ENCODE data around the gene PLCH1.

Gene PLCH1

GRCh38 chr3:155481591-155481990 is 263.3 kb downstream of the PLCH1 start:
- no peak for TF ChIP-seq TAF1 (IDR thresholded peaks at IDR 0.05; ENCODE audit: borderline replicate concordance, insufficient read depth, low read length)
- no peak for TF ChIP-seq SIN3A (IDR thresholded peaks at IDR 0.05; ENCODE audit: borderline replicate concordance, insufficient read depth, low read length)
- TF ChIP-seq REST (IDR thresholded peaks at IDR 0.05; ENCODE audit: insufficient read depth in 1 of 2, low read depth in 2 of 2, low read length in 2 of 2) = no peak
- TF ChIP-seq FOXP2 (optimal IDR thresholded peaks at IDR 0.05; ENCODE audit: borderline replicate concordance, extremely low read depth, extremely low read length, insufficient read depth) = no peak
- no peak for TF ChIP-seq POLR2AphosphoS5 (IDR thresholded peaks at IDR 0.05; ENCODE audit: low read depth, low read length)

DNA sequence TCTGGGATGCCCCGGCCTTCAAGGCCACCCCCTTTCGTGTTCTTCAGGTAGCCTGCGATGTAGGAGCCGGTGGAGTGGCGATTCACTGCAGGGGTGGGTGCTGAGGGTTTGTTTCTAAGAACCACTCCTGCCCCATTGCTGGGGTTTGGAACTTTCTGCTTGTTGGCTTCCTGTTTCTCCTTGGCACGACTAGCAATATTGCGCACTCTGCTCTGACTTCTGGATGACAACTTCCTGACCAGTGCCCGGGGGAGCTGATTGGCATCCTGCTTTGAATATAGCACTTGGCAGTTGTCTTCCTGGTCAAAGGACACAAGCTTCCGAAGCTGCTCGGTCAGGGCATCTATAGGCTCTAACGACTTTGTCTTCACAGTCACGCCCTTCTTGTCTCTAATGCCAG is 263.8 kb downstream of the PLCH1 start:
- TF ChIP-seq SIN3A (IDR thresholded peaks at IDR 0.05; ENCODE audit: borderline replicate concordance, insufficient read depth, low read length) = no peak

DNA sequence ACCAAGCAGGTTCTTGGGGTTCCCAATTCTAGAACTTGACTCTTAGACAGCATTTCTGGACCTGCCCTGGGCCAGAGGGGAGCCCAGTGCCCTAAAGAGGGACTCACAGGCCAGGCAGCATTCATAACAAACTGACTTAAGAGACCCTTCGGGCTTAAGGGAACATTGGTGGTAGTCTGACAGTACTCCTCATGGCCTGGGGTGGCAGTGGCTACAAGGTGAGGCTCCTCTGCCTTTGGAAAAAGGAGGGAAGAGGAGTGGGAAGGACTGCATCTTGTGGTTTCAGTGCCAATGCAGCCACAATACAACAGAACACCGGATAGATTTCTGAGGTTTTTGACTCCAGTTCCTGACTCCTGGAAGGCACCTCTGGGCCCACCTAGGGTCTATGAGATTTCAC is 279.2 kb downstream of the PLCH1 start:
- TF ChIP-seq SIN3A (IDR thresholded peaks at IDR 0.05; ENCODE audit: borderline replicate concordance, insufficient read depth, low read length) (no peak), POLR2AphosphoS5 (IDR thresholded peaks at IDR 0.05; ENCODE audit: low read depth, low read length) (no peak), TAF1 (IDR thresholded peaks at IDR 0.05; ENCODE audit: borderline replicate concordance, insufficient read depth, low read length) (no peak), FOXP2 (optimal IDR thresholded peaks at IDR 0.05; ENCODE audit: borderline replicate concordance, extremely low read depth, extremely low read length, insufficient read depth) (no peak), REST (IDR thresholded peaks at IDR 0.05; ENCODE audit: insufficient read depth in 1 of 2, low read depth in 2 of 2, low read length in 2 of 2) (no peak)

DNA sequence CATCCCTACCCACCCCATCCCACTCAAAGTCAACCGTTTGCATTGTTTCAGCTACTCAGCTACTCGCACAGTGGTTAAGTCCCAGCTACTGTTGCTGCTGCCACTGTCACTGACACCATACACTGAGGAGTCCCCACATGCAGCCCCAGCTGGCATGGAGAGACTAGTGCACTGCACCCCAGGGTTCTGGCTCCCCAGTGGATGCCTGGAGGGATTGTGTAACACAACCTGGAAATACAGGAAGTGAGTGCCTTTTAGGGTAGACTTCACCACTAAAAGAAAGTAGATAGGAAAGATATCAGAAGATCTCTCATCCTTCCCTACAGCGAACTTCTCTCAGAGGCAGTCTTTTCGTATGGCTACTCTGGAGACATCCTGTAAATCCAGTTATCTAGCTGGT is 282.2 kb downstream of the PLCH1 start:
- TF ChIP-seq POLR2AphosphoS5 (IDR thresholded peaks at IDR 0.05; ENCODE audit: low read depth, low read length) (no peak), TAF1 (IDR thresholded peaks at IDR 0.05; ENCODE audit: borderline replicate concordance, insufficient read depth, low read length) (no peak), FOXP2 (optimal IDR thresholded peaks at IDR 0.05; ENCODE audit: borderline replicate concordance, extremely low read depth, extremely low read length, insufficient read depth) (no peak), SIN3A (IDR thresholded peaks at IDR 0.05; ENCODE audit: borderline replicate concordance, insufficient read depth, low read length) (no peak), REST (IDR thresholded peaks at IDR 0.05; ENCODE audit: insufficient read depth in 1 of 2, low read depth in 2 of 2, low read length in 2 of 2) (no peak)

DNA sequence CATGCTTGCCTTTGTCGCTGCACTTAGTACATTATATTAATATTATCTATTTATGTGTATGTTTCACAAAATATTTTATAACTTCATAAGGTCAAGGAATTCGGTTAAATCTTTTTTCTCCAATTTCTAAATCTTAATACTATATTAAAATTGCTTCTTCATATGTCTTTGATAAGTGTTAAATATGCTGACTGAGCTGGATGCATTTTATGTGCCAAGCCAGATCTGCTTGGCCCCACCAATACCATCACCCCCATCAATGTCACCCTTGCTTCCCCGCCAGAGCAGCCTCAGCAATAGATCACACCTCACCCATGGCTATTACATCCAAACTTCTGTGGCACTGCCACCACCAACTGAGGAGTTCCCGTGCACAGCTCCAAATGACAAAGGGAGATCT is 287.3 kb downstream of the PLCH1 start:
- TF ChIP-seq REST (IDR thresholded peaks at IDR 0.05; ENCODE audit: insufficient read depth in 1 of 2, low read depth in 2 of 2, low read length in 2 of 2) (no peak), POLR2AphosphoS5 (IDR thresholded peaks at IDR 0.05; ENCODE audit: low read depth, low read length) (no peak), SIN3A (IDR thresholded peaks at IDR 0.05; ENCODE audit: borderline replicate concordance, insufficient read depth, low read length) (no peak), FOXP2 (optimal IDR thresholded peaks at IDR 0.05; ENCODE audit: borderline replicate concordance, extremely low read depth, extremely low read length, insufficient read depth) (no peak), TAF1 (IDR thresholded peaks at IDR 0.05; ENCODE audit: borderline replicate concordance, insufficient read depth, low read length) (no peak)
